Stimulated activated CD8-positive, alpha-beta memory T cell treated with anti-CD3 and anti-CD28 coated beads, Interleukin-4, amount 100 ng/mL, for 48 hours (primary cell): ENCODE measurements around the gene PTK6.

Experiments used
- DNase-seq: peaks from one replicate; pipeline ENCODE4 v3.0.0-alpha.2; 2020

PTK6 gene

GRCh38 chr20:63542696-63543095 is 5.5 kb upstream of the PTK6 start:
- DNase-seq: no peak

- no peak for DNase-seq
Observed at GRCh38 chr20:63542031-63542559, 4.9 kb upstream of the PTK6 start.

- no peak for DNase-seq
Observed at GRCh38 chr20:63541371-63541770, 4.2 kb upstream of the PTK6 start.

GRCh38 chr20:63540417-63541186 is 3.4 kb upstream of the PTK6 start:
- DNase-seq: peak; percentile 42

- no peak for DNase-seq
Observed at GRCh38 chr20:63539441-63540370, 2.5 kb upstream of the PTK6 start.

GRCh38 chr20:63539092-63539430 is 1.9 kb upstream of the PTK6 start:
- DNase-seq: no peak

GRCh38 chr20:63538204-63539091 is 1.3 kb upstream of the PTK6 start:
- DNase-seq: no peak

- DNase-seq: peak; percentile 97
Observed at GRCh38 chr20:63537525-63538203, 488 bp upstream of the PTK6 start.

- DNase-seq: no peak
Observed at GRCh38 chr20:63536241-63536977, 767 bp downstream of the PTK6 start.

GRCh38 chr20:63534831-63535651 is 2.1 kb downstream of the PTK6 start:
- DNase-seq: no peak

GRCh38 chr20:63534427-63534830 is 2.7 kb downstream of the PTK6 start:
- no peak for DNase-seq

- no peak for DNase-seq
Observed at GRCh38 chr20:63533871-63534393, 3.2 kb downstream of the PTK6 start.

GRCh38 chr20:63533388-63533787 is 3.8 kb downstream of the PTK6 start:
- DNase-seq: no peak

GRCh38 chr20:63532449-63532971 is 4.7 kb downstream of the PTK6 start:
- no peak for DNase-seq

- DNase-seq: no peak
Observed at GRCh38 chr20:63531686-63532448, 5.3 kb downstream of the PTK6 start.

- no peak for DNase-seq
Observed at GRCh38 chr20:63530788-63531160, 6.4 kb downstream of the PTK6 start.

GRCh38 chr20:63529861-63530787 is 7.1 kb downstream of the PTK6 start:
- DNase-seq: no peak
